ENCODE measurements around the gene PTPN12. TPM values are rescaled to one million over a fixed set of nuclear protein-coding genes. Genes with fewer than 3 reads are reported as not detected.

Gene PTPN12
- total and polyA plus RNA-seq, 4 donors, result 75.9 to 338 (median 85.8) TPM

DNA sequence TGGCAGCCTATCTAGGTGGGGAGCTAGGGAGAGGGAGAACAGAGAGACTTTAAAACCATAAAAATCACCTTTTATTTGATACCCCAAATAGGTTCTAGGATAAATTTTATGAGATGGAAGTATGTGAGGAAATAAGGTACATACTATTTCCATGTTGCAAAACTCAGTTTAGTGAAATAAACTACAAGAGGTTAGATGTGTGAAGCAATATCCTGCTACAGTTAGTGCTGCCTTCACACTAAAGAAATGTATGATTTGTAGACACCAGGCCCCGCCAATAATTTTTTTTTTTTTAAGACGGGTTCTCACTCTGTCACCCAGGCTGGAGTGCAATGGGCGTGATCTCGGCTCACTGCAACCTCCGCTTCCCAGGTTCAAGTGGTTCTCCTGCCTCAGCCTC is 124.7 kb downstream of the PTPN12 start:
- no peaks in the 10 kb centered on the region for H3K27me3 ChIP-seq (ENCODE audit: control insufficient read depth in 3 of 3, insufficient read depth in 3 of 3, low read length in 2 of 3)
- no peaks in the 10 kb centered on the region for H3K4me1 ChIP-seq (ENCODE audit: control insufficient read depth in 5 of 5, insufficient read depth in 5 of 5, low read length in 5 of 5)
- ATAC-seq (ENCODE audit: insufficient read depth, low FRiP score), result no peak
- H3K9ac ChIP-seq (ENCODE audit: insufficient read depth in 1 of 2, low read length in 2 of 2), result no peak overlapping the region
- peaks cover 0 to 13% (median under 1%) of the 10 kb centered on the region in 4 donors for H3K36me3 ChIP-seq (ENCODE audit: control insufficient read depth in 4 of 4, insufficient read depth in 4 of 4, low read length in 4 of 4)
- H3K9me3 ChIP-seq (ENCODE audit: control insufficient read depth in 4 of 4, insufficient read depth in 3 of 4, low read length in 3 of 4), result no peaks in the 10 kb centered on the region
- 38 to 72% methylated on average over 5 of the region's 5 CpGs for WGBS, 2 donors
- no peak overlapping the region for H3K27ac ChIP-seq (ENCODE audit: low read depth in 1 of 2, low read length in 1 of 2)
- TF ChIP-seq, protein P1, sequence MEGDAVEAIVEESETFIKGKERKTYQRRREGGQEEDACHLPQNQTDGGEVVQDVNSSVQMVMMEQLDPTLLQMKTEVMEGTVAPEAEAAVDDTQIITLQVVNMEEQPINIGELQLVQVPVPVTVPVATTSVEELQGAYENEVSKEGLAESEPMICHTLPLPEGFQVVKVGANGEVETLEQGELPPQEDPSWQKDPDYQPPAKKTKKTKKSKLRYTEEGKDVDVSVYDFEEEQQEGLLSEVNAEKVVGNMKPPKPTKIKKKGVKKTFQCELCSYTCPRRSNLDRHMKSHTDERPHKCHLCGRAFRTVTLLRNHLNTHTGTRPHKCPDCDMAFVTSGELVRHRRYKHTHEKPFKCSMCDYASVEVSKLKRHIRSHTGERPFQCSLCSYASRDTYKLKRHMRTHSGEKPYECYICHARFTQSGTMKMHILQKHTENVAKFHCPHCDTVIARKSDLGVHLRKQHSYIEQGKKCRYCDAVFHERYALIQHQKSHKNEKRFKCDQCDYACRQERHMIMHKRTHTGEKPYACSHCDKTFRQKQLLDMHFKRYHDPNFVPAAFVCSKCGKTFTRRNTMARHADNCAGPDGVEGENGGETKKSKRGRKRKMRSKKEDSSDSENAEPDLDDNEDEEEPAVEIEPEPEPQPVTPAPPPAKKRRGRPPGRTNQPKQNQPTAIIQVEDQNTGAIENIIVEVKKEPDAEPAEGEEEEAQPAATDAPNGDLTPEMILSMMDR (IDR thresholded peaks at IDR 0.05; ENCODE audit: control extremely low read depth, extremely low read depth), result no peak
- DNase-seq, result no peak
- no peak overlapping the region for H3K4me3 ChIP-seq

DNA sequence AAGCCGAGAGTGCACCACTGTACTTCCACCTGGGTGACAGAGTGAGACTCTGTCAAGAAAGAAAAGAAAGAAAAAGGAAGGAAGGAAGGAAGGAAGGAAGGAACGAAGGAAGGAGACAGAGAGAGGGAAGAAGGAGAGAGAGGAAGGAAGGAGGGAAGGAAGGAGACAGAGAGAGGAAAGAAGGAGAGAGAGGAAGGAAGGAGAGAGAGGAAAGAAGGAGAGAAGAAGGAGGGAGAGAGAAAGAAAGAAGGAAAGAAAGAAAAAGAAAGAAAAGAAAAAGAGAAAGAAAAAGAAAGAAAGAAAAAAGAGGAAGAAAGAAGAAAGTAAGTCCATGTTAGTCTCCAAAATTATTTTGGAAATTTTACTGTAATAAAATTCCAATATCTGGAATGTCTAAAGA is 125.8 kb downstream of the PTPN12 start:
- Histone ChIP-seq H3K4me1 (ENCODE audit: control insufficient read depth in 5 of 5, insufficient read depth in 5 of 5, low read length in 5 of 5) (no peaks in the 10 kb centered on the region), H3K27me3 (ENCODE audit: control insufficient read depth in 3 of 3, insufficient read depth in 3 of 3, low read length in 2 of 3) (no peaks in the 10 kb centered on the region), H3K9ac (ENCODE audit: insufficient read depth in 1 of 2, low read length in 2 of 2) (no peak overlapping the region), H3K9me3 (ENCODE audit: control insufficient read depth in 4 of 4, insufficient read depth in 3 of 4, low read length in 3 of 4) (no peaks in the 10 kb centered on the region), H3K4me3 (no peak overlapping the region), H3K27ac (ENCODE audit: low read depth in 1 of 2, low read length in 1 of 2) (no peak overlapping the region), H3K36me3 (ENCODE audit: control insufficient read depth in 4 of 4, insufficient read depth in 4 of 4, low read length in 4 of 4) (peaks cover 0 to 13% (median 2%) of the 10 kb centered on the region in 4 donors)
- TF ChIP-seq, protein P1 (IDR thresholded peaks at IDR 0.05; ENCODE audit: control extremely low read depth, extremely low read depth), result no peak
- DNase-seq (no peak), ATAC-seq (ENCODE audit: insufficient read depth, low FRiP score) (no peak)
- 54 to 82% methylated on average over 2 of the region's 2 CpGs for WGBS, 2 donors

DNA sequence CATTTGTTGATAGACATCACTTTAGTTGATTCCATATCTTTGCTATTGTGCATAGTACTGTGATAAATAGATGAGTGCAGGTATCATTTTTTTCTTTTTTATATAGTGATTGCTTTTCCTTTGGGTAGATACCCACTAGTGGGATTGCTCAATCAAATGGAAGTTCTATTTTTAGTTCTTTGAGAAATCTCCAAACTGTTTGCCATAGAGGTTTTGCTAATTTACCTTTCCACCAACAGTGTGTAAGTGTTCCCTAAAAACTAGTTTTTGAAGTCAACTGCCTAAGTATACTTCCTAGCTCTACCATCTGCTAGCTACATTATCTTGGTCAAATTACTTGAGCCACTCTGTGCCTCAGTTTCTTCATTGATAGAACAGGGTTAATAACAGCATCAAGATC is 127.6 kb downstream of the PTPN12 start:
- Histone ChIP-seq H3K9me3 (ENCODE audit: control insufficient read depth in 4 of 4, insufficient read depth in 3 of 4, low read length in 3 of 4) (no peaks in the 10 kb centered on the region), H3K4me3 (no peak overlapping the region), H3K9ac (ENCODE audit: insufficient read depth in 1 of 2, low read length in 2 of 2) (no peak overlapping the region), H3K27me3 (ENCODE audit: control insufficient read depth in 3 of 3, insufficient read depth in 3 of 3, low read length in 2 of 3) (no peaks in the 10 kb centered on the region), H3K4me1 (ENCODE audit: control insufficient read depth in 5 of 5, insufficient read depth in 5 of 5, low read length in 5 of 5) (no peaks in the 10 kb centered on the region), H3K27ac (ENCODE audit: low read depth in 1 of 2, low read length in 1 of 2) (no peak overlapping the region), H3K36me3 (ENCODE audit: control insufficient read depth in 4 of 4, insufficient read depth in 4 of 4, low read length in 4 of 4) (peaks cover 0 to 9% (median 2%) of the 10 kb centered on the region in 4 donors)
- TF ChIP-seq, protein P1 (IDR thresholded peaks at IDR 0.05; ENCODE audit: control extremely low read depth, extremely low read depth), result no peak
- no peak for DNase-seq
- ATAC-seq (ENCODE audit: insufficient read depth, low FRiP score), result no peak

DNA sequence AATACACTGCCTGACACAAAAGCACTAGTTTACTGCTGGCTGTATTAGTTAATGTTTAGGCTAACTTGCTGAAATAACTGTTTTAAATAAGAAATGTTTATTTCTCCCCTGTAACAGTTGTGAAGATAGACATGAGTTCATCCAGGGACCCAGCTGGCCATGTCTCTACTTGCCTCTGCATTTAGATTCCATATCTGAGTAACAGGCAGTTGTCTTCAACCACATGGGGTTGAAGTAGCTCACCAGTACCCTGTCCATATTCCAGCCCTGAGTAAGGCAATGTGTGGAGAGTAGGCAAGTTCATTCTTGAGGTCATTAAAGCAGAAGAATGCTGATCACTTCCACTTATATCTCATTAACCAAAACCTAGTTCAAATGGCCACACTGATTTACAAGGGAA is 128.1 kb downstream of the PTPN12 start:
- no peak overlapping the region for H3K9ac ChIP-seq (ENCODE audit: insufficient read depth in 1 of 2, low read length in 2 of 2)
- H3K27ac ChIP-seq (ENCODE audit: low read depth in 1 of 2, low read length in 1 of 2), result no peak overlapping the region
- TF ChIP-seq, protein P1 (IDR thresholded peaks at IDR 0.05; ENCODE audit: control extremely low read depth, extremely low read depth), result no peak

More for the DNA sequence above, 128.1 kb downstream of the PTPN12 start:
- Histone ChIP-seq H3K4me1 (ENCODE audit: control insufficient read depth in 5 of 5, insufficient read depth in 5 of 5, low read length in 5 of 5) (no peaks in the 10 kb centered on the region), H3K27me3 (ENCODE audit: control insufficient read depth in 3 of 3, insufficient read depth in 3 of 3, low read length in 2 of 3) (no peaks in the 10 kb centered on the region), H3K4me3 (no peak overlapping the region), H3K9me3 (ENCODE audit: control insufficient read depth in 4 of 4, insufficient read depth in 3 of 4, low read length in 3 of 4) (no peaks in the 10 kb centered on the region), H3K36me3 (ENCODE audit: control insufficient read depth in 4 of 4, insufficient read depth in 4 of 4, low read length in 4 of 4) (peaks cover 0 to 9% (median 2%) of the 10 kb centered on the region in 4 donors)
- DNase-seq (no peak), ATAC-seq (ENCODE audit: insufficient read depth, low FRiP score) (no peak)
